GM23248 (cell line): Measurements from ENCODE around the gene SLC6A20. TPM values are rescaled to one million over a fixed set of nuclear protein-coding genes. Genes with fewer than 3 reads are reported as not detected.

ENCODE experiments used
- DNase-seq: peaks from one replicate; pipeline ENCODE4 v3.0.0-alpha.2; 2015
- H2AFZ ChIP-seq: fragments of 200-600 bp; sonication (generic); 2 replicates; pipeline ENCODE4 v1.6.1; 2016; ENCODE audit warnings: antibody characterized with exemption
- H3F3A ChIP-seq: fragments of 200-600 bp; sonication (generic); 2 replicates; pipeline ENCODE4 v1.6.1; 2016; ENCODE audit warnings: mild to moderate bottlenecking, antibody characterized with exemption, mixed run types; ENCODE audit not compliant: insufficient read depth
- H3K27ac ChIP-seq: fragments of 200-600 bp; sonication (generic); 2 replicates; pipeline ENCODE4 v1.5.1; 2016; ENCODE audit warnings: mild to moderate bottlenecking
- H3K27me3 ChIP-seq: fragments of 200-600 bp; sonication (generic); replicated peaks from 2 replicates; pipeline ENCODE4 v1.6.1; 2016; ENCODE audit warnings: mild to moderate bottlenecking; ENCODE audit not compliant: insufficient read depth
- H3K36me3 ChIP-seq: fragments of 200-600 bp; sonication (generic); 2 replicates; pipeline ENCODE4 v1.6.1; 2016; ENCODE audit warnings: low read depth, mild to moderate bottlenecking
- H3K4me1 ChIP-seq: fragments of 200-600 bp; sonication (generic); 2 replicates; pipeline ENCODE4 v1.6.1; 2016; ENCODE audit warnings: mild to moderate bottlenecking; ENCODE audit not compliant: insufficient read depth
- H3K4me2 ChIP-seq: fragments of 200-600 bp; sonication (generic); one replicate; pipeline ENCODE4 v1.6.1; 2016; ENCODE audit warnings: mild to moderate bottlenecking; ENCODE audit not compliant: unreplicated experiment
- H3K4me3 ChIP-seq: fragments of 200-600 bp; sonication (generic); 2 replicates; pipeline ENCODE4 v1.5.1; 2016; ENCODE audit warnings: mild to moderate bottlenecking
- H3K79me2 ChIP-seq: fragments of 200-600 bp; sonication (generic); 2 replicates; pipeline ENCODE4 v1.6.1; 2016; ENCODE audit warnings: mild to moderate bottlenecking; ENCODE audit not compliant: insufficient read depth
- H3K9ac ChIP-seq: fragments of 200-600 bp; sonication (generic); 2 replicates; pipeline ENCODE4 v1.6.1; 2016; ENCODE audit warnings: mild to moderate bottlenecking
- H3K9me2 ChIP-seq: fragments of 200-600 bp; sonication (generic); 2 replicates; pipeline ENCODE4 v1.6.1; 2016; ENCODE audit warnings: mixed run types, mild to moderate bottlenecking, moderate library complexity; ENCODE audit not compliant: insufficient read depth
- H3K9me3 ChIP-seq: fragments of 200-600 bp; sonication (generic); one replicate; pipeline ENCODE4 v1.6.1; 2017; ENCODE audit warnings: low read depth
- H4K20me1 ChIP-seq: fragments of 200-600 bp; sonication (generic); 2 replicates; pipeline ENCODE4 v1.6.0; 2016; ENCODE audit not compliant: insufficient read depth
- EZH2 ChIP-seq: fragments of 200-600 bp; sonication (generic); IDR thresholded peaks from 2 replicates; pipeline ENCODE4 v1.6.1; 2018; ENCODE audit warnings: antibody characterized with exemption, mild to moderate bottlenecking; ENCODE audit not compliant: insufficient read depth, poor library complexity, severe bottlenecking
- EZH2phosphoT487 ChIP-seq: fragments of 200-600 bp; sonication (generic); IDR thresholded peaks from 2 replicates; pipeline ENCODE4 v1.6.1; 2018; ENCODE audit warnings: antibody characterized with exemption, moderate library complexity, mild to moderate bottlenecking, low read depth; ENCODE audit not compliant: insufficient read depth
- WGBS, 2 experiments: methylation state at CpG; one replicate each; pipeline ENCODE4 v1.1.6; 2015 to 2017; ENCODE audit warnings: low lambda C conversion rate in 2 of 2, low coverage in 1 of 2; ENCODE audit errors: missing lambda C conversion rate in 2 of 2; 5-methylcytosine and 5-hydroxymethylcytosine counted together
- in situ Hi-C: fragments of 300-500 bp; cut with MboI; formaldehyde crosslinking; loops from 2 replicates; pipeline ENCODE4 v1.15.0; 2020
- polyA plus RNA-seq: library from polyadenylated mRNA; unstranded; fragments of >200 nt; fragmentation: Nextera tagmentation; extraction: Ambion mirVana; gene quantifications from 2 replicates; pipeline ENCODE4 v1.2.1, GENCODE V29; 2016
- total RNA-seq: library from RNA; depleted of rRNA; stranded (reverse); fragments of >200 nt; shearing (Covaris generic); gene quantifications from 2 replicates; pipeline ENCODE4 v1.2.3, GENCODE V29; 2014

Gene SLC6A20
- total and polyA plus RNA-seq, 2 experiments from 2014 or later: not detected

DNA sequence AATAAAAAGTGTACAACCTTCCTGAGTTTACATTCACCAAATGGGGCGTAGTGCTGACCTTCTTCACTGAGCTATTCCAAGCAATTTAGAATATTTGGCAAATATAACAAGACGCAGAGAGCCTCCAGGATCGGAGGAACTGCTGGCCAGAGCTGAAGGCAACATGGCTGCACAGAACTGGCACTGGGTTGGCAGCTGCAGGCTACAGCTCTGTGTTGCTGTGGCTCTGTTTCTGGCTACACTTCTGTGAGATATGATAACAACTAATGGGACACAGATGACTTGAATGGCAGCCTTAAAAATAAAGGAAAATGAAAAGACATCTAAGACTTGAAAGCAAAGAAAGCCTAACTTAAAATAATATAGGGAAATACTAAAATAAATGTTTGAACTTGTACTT is 10.8 kb upstream of the SLC6A20 start:
- Histone ChIP-seq H3F3A (no peaks in the 10 kb centered on the region), H3K4me2 (no peak overlapping the region), H3K4me1 (no peaks in the 10 kb centered on the region), H3K27ac (no peak overlapping the region), H3K79me2 (no peaks in the 10 kb centered on the region), H3K36me3 (no peaks in the 10 kb centered on the region), H4K20me1 (no peaks in the 10 kb centered on the region), H3K9ac (no peak overlapping the region), H3K4me3 (no peak overlapping the region), H3K9me3 (no peaks in the 10 kb centered on the region), H3K9me2 (no peaks in the 10 kb centered on the region), H3K27me3 (peaks cover 7% of the 10 kb centered on the region; the same call in 1 of the 2 replicates), H2AFZ (no peak overlapping the region)
- in situ Hi-C loops: no loop called here
- no peak for TF ChIP-seq EZH2phosphoT487
- no peak for TF ChIP-seq EZH2
- WGBS, 2 experiments: 65 to 73% methylated on average over 3 of the region's 3 CpGs
- DNase-seq: no peak

DNA sequence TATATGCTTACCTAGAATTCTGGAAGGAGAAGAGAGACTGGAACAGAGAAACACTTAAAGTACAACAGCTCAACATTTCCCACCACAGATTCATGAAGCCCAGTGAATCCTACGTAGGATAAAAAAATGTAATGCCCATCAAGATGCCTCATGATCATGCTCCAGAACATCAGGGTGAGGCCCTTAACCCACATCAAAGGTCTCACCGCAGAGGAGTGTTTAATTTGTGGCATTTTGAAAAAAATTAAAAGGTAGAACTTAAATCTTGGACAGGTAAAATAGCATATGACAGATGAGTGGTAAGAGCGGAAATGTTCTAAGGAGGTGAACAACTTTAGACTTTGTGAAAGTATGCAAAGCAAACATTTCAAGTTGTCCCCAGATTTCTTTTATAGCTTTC is 9.7 kb upstream of the SLC6A20 start:
- H3K79me2 ChIP-seq: no peaks in the 10 kb centered on the region
- no peak overlapping the region for H3K4me2 ChIP-seq
- no peak overlapping the region for H3K4me3 ChIP-seq
- no peak overlapping the region for H3K27ac ChIP-seq
- no peaks in the 10 kb centered on the region for H3K9me2 ChIP-seq
- no peaks in the 10 kb centered on the region for H4K20me1 ChIP-seq
- H3K4me1 ChIP-seq: no peaks in the 10 kb centered on the region
- no peak overlapping the region for H3K9ac ChIP-seq
- in situ Hi-C loops: no loop called here
- H3K36me3 ChIP-seq: no peaks in the 10 kb centered on the region
- DNase-seq: no peak
- no peaks in the 10 kb centered on the region for H3F3A ChIP-seq
- H3K27me3 ChIP-seq: peaks cover 12% of the 10 kb centered on the region
- WGBS, 2 experiments: 85 to 89% methylated on average over 3 of the region's 3 CpGs
- H2AFZ ChIP-seq: no peak overlapping the region
- no peaks in the 10 kb centered on the region for H3K9me3 ChIP-seq
- TF ChIP-seq EZH2 (no peak), EZH2phosphoT487 (no peak)

DNA sequence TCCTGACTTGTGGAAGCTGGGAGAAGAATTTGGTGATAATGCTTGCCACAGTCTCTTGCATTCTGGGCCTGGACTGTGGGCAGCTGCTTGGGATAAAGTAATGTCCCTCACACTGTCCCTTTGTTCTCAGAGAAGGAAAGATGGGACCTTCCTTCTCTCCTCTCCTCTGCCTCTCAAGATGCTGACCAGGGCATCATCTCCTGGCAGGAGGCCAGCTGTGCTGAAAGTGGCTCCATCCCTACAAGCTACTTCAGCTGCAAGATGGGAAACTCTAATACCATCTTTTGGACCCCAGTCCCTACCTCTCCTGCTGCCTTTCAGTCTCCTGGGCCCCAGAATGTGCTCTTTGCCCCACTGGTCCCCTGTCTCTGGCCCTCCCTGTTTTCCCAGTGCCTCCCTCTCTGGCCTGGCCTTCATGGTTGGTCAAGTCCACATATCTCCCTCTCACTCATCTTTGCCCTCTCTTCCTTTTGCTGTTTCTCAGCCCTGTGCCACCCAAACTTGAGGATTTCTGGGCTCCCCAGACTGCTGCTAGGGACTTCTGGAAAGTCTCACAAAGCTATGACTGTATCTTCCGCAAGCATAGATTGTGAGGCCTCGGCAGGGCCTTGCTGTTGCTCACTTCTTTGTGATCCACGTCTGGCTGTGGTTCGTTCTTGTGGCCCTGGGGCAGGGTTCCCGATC is 7.1 kb upstream of the SLC6A20 start:
- Histone ChIP-seq H3K36me3 (no peaks in the 10 kb centered on the region), H3K79me2 (no peaks in the 10 kb centered on the region), H3K27ac (no peak overlapping the region), H3F3A (no peaks in the 10 kb centered on the region), H3K4me2 (no peak overlapping the region), H3K9me2 (no peaks in the 10 kb centered on the region), H3K4me3 (no peak overlapping the region), H3K9me3 (no peaks in the 10 kb centered on the region), H2AFZ (no peak overlapping the region), H4K20me1 (no peaks in the 10 kb centered on the region), H3K9ac (no peak overlapping the region), H3K4me1 (no peaks in the 10 kb centered on the region), H3K27me3 (peaks cover 25% of the 10 kb centered on the region)
- 84 to 91% methylated on average over 5 of the region's 5 CpGs for WGBS, 2 experiments
- no peak for DNase-seq
- no peak for TF ChIP-seq EZH2phosphoT487
- TF ChIP-seq EZH2: no peak
- in situ Hi-C loops: no loop called here

DNA sequence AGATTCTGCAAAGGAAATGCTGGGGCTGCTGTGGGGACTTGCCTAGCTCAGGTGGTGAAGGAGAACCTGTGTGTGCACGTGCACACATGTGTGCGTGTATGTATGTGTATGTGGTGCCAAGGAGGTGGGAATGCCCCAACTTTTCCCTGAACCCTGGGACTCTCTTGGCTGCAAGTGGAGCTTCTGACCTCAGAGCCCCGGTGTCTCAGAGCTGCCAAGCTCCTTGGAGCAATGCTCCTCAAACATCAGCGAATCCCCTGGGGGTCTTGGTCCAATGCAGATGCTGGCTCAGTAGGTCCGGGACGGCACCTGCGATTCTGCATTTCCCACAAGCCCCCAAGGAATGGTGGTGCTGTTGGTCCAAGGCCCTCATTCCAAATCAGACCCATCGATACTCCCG is 5.8 kb upstream of the SLC6A20 start:
- Histone ChIP-seq H3K79me2 (no peaks in the 10 kb centered on the region), H4K20me1 (no peaks in the 10 kb centered on the region), H3K9me3 (no peaks in the 10 kb centered on the region), H3K9me2 (no peaks in the 10 kb centered on the region), H3K4me3 (no peak overlapping the region), H3K4me2 (no peak overlapping the region), H3F3A (no peaks in the 10 kb centered on the region), H3K4me1 (no peaks in the 10 kb centered on the region), H2AFZ (no peak overlapping the region), H3K27ac (no peak overlapping the region), H3K36me3 (no peaks in the 10 kb centered on the region), H3K9ac (no peak overlapping the region), H3K27me3 (peaks cover 31% of the 10 kb centered on the region)
- 66 to 69% methylated on average over 9 of the region's 9 CpGs for WGBS, 2 experiments
- in situ Hi-C loops: no loop called here
- TF ChIP-seq EZH2 (no peak), EZH2phosphoT487 (no peak)
- no peak for DNase-seq

DNA sequence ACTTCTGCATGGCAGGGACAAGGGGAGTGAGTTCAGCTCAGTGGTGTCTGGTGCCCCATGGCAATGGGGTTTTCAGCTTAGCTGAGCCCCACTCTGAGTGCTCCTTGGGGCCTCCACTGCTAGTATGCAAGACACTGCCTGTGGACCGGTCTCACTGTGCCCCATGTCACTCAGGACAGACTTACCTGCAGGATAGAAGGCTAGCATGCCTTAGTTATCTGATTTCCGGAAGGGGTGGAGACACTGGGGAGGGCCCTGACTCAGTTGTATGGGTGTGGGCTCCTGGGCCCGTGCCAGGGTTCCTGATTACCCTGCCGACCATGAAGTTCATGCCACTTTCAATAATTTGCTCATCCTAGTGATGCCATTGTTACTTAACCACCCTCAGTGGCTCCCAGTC is 4.3 kb upstream of the SLC6A20 start:
- no peak overlapping the region for H3K27ac ChIP-seq
- H3K4me3 ChIP-seq: no peak overlapping the region
- no peaks in the 10 kb centered on the region for H3K79me2 ChIP-seq
- H3K9ac ChIP-seq: no peak overlapping the region
- H3K27me3 ChIP-seq: peaks cover 46% of the 10 kb centered on the region
- no peaks in the 10 kb centered on the region for H4K20me1 ChIP-seq
- no peak overlapping the region for H3K4me2 ChIP-seq
- TF ChIP-seq EZH2 (no peak), EZH2phosphoT487 (no peak)
- no peaks in the 10 kb centered on the region for H3K36me3 ChIP-seq
- H3F3A ChIP-seq: no peaks in the 10 kb centered on the region
- no peaks in the 10 kb centered on the region for H3K4me1 ChIP-seq
- H3K9me3 ChIP-seq: no peaks in the 10 kb centered on the region
- H2AFZ ChIP-seq: no peak overlapping the region
- WGBS, 2 experiments: 27 to 31% methylated on average over 4 of the region's 4 CpGs
- H3K9me2 ChIP-seq: no peaks in the 10 kb centered on the region
- no peak for DNase-seq
- in situ Hi-C loops: no loop called here
